Measurements from ENCODE around the gene POR. TPM values are rescaled to one million over a fixed set of nuclear protein-coding genes. Genes with fewer than 3 reads are reported as not detected.

Gene POR
- total RNA-seq, 1 experiment from 2014 or later, result 118 TPM

DNA sequence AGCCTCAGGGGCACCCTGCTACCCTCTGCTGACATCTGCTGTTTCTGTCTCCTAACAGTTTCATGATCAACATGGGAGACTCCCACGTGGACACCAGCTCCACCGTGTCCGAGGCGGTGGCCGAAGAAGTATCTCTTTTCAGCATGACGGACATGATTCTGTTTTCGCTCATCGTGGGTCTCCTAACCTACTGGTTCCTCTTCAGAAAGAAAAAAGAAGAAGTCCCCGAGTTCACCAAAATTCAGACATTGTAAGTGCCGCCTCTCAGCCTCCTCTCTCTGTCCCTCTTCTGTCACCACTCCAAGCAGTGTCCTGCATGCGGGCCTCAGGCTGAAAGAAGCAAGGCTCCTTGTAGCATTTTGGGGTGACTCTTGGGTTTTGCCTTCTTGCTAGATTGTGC is 39.0 kb downstream of the POR start:
- DNase-seq (ENCODE audit: low spot score), result no peak

DNA sequence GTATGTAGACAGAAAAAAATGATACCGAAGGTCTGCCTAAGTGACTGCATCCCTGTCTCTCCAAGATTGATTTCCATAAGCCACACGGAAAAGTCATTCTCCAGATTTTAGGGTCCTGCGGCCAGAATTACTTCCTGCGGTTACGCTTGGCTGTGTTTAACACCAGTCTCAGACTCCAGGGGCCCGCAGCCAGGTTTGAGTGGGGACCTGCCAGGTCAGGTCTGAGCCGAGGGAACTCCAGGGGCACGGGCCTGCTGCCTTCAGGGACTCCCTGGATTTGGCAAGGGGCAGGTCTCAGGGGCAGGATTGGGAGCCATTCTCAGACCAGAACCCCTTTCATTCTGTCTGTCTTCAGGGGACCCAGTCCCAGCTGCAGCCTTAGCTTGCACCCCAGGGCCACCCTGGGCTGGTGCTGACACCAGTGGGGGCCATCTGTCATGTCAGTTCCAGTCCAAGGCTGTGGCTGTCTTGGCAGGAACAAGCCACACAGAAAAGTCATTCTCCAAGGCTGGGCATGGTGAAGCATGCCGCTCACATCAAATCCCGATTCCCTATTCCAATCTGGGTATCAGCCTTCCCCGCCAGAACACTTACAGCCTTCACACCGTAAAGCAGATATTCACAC is 40.5 kb downstream of the POR start:
- no peak for DNase-seq (ENCODE audit: low spot score)

DNA sequence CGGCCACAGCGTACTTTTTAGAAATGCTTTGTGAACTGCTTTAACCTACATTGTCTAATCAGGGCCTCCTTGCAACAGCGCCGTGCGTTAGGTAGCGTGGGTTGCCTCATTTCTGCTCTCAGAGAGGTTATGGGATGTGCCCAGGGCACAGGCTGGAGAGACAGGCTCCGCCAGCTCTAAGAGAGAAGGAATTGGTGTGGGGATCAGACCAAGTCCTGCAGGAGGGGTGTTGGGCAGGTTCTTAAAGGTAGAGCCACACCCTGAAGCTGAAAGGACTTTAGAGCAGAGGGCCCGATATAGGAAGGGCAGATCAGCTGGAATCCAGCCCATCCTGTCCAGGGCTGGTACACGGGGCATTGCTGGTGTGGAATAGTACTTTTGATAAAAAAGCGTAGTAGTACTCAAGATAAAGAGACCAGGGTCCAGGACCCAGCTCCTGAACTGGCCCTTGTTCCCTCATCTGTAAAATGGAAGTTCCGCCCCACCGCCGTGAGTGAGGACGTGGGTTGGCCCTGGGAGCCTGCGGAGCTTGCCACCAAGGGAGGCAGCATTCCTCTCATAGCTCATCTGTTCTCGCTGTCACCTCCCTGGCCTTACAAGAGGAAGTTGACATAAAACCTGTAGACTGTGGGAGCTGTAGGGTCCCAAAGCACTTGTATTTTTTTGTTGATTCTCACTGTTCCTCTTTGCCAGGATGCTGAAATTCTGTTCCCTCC is 42.2 kb downstream of the POR start:
- no peak for DNase-seq (ENCODE audit: low spot score)

- DNase-seq (ENCODE audit: low spot score), result no peak
Measured at GRCh38 chr7:75958802-75959543, 44.0 kb downstream of the POR start.

DNA sequence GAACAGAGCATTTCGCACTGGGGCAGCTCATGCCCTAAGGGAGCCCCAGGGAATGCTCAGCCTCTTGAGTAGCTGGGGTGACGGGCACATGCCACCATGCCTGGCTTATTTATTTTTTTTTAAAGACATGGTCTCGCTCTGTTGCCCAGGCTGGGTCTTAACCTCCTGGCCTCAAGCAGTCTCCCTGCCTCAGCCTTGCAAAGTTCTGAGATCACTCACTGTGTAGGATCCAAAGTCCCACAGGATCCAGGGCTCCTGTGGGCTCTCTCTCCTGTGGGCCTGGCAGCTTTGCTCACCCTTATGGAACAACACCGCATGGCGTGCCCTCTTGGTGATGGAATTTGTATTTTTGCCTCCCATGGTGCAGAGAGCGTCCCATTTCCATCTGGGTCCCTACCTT is 45.4 kb downstream of the POR start:
- no peak for DNase-seq (ENCODE audit: low spot score)

DNA sequence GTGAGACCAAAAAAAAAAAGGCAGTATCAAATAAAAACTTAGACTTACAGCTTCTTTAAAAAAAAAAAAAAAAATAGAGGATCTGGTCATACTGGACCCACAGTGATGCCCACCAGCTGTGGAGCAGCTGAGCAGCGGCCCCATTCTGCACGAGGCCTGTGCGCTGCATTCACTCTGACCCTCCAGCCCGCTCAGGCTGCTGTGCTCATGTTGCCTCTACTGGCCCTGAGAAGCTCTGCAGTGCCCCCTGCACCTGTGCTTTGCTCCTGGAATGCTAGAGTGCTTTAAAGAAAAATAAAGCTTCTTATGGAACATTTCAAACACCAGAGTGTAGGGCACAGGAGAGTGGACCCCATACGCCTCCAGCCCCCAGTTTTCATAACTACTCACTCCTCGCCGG is 46.3 kb downstream of the POR start:
- no peak for DNase-seq (ENCODE audit: low spot score)

GRCh38 chr7:75962607-75963380 is 47.8 kb downstream of the POR start:
- DNase-seq (ENCODE audit: low spot score), result no peak

GRCh38 chr7:75963381-75963995 is 48.5 kb downstream of the POR start:
- no peak for DNase-seq (ENCODE audit: low spot score)

GRCh38 chr7:75965617-75966016 is 50.7 kb downstream of the POR start:
- DNase-seq (ENCODE audit: low spot score), result no peak

GRCh38 chr7:75966190-75966961 is 51.4 kb downstream of the POR start:
- no peak for DNase-seq (ENCODE audit: low spot score)

DNA sequence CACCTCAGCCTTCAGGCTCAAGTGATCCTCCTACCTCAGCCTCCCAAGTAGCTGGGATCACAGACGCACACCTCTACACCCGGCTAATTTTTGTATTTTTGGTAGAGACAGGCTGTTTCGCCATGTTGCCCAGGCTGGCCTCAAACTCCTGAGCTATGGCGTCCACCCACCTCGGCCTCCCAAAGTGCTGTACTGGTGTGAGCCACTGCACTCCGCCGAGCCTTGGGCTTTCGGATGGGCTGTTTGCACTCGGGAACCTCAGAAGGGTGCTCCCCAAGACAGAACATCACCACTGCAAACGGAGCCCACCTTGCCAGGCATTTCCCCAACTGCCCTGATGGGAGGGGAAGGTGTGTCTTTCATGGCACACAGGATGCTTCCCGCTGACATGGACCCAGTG is 52.1 kb downstream of the POR start:
- DNase-seq (ENCODE audit: low spot score), result no peak

DNA sequence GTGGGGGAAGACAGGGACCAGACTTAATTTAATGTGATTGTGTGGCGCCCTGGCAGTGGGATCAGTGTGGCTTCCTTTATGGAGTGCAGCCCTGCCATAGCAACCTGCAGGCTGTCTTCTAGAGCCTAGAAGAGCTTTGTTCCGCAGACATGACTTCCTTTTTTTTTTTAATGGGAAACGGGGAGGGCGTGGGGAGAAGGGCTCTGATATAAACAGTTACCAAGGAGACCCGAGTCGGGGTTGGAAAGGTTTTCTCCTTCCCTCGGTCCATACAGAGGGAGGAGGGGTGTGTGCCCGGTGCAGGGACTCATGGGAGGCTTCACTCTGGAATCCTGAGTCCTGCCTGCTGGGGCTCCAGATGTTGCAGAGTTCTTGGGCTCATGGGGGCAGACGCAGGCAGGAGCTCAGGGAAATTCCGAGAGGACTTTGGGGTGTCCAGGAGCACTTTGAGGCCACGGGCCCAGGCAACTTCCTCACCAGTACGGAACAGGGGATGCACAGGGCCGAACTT is 52.6 kb downstream of the POR start:
- no peak for DNase-seq (ENCODE audit: low spot score)

GRCh38 chr7:75968012-75968411 is 53.1 kb downstream of the POR start:
- no peak for DNase-seq (ENCODE audit: low spot score)

GRCh38 chr7:75968561-75969001 is 53.6 kb downstream of the POR start:
- DNase-seq (ENCODE audit: low spot score), result no peak

- DNase-seq (ENCODE audit: low spot score), result no peak
Measured at GRCh38 chr7:75969182-75969581, 54.2 kb downstream of the POR start.

DNA sequence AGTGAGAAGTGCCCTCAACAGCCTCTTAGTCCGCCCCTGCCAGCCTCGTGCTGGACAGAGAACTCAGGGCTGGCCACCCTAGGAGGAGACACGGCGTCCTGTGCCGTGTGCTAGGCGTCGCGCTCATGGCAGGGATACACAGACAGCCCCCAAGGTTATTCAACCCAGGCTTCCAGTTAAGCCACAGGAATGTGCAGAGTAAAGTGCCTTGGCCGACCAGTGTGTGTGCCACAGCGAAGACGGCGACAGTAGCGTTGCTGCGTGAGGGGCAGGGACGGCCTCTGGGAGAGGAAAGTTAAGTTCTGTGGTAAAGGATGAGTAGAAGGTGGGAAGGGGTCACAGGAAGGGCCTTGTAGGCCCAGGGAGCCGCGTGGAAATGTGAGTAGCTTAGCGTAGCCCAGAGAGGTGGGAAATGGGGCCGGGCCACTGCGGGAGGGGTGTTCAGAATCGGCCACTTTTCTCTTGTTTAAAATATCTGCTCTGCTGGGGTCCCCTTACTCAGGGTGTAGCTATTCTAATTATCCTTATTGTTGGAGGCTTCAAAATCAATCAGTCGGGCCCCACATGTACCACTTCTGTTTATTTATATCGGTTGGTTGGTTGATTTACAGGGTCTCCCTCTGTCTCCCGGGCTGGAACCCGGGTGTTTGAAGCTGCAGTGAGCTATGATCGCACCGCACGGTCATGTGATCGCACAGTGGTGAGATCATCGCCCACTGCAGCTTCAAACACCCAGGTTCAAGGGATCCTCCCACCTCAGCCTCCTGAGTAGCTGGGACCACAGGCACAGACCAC is 54.9 kb downstream of the POR start:
- no peak for DNase-seq (ENCODE audit: low spot score)

DNA sequence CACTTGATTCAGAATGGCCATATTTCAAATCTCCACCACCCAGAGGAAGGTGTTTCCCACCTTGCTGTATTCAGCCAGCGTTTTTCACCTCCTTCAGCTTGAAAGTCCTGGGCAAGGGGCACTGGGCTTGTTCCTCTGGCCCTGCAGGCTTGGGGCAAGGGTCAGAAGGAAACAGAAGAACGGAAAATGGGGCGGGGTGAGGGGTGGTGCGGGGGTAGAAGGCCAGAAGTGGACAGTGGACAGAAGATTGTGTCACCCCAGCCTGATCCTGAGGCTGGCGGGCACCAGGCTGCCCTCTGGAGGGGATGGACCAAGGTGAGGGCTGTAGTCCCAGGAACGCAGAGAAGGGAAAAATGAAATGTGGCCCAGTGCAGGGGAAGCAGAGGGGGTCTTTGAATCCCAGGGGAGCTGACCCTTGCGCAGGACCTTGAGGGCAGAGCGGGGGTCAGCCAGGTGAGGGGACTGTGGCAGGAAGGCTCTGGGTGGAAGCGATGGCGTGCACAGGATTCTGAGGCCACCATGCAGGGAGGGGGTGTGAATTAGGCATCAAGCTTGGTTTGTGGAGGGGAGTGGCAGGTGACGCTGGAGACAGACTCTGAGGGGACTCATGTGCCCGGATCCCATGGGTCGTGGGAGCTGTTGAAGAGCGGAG is 56.5 kb downstream of the POR start:
- DNase-seq (ENCODE audit: low spot score), result no peak

DNA sequence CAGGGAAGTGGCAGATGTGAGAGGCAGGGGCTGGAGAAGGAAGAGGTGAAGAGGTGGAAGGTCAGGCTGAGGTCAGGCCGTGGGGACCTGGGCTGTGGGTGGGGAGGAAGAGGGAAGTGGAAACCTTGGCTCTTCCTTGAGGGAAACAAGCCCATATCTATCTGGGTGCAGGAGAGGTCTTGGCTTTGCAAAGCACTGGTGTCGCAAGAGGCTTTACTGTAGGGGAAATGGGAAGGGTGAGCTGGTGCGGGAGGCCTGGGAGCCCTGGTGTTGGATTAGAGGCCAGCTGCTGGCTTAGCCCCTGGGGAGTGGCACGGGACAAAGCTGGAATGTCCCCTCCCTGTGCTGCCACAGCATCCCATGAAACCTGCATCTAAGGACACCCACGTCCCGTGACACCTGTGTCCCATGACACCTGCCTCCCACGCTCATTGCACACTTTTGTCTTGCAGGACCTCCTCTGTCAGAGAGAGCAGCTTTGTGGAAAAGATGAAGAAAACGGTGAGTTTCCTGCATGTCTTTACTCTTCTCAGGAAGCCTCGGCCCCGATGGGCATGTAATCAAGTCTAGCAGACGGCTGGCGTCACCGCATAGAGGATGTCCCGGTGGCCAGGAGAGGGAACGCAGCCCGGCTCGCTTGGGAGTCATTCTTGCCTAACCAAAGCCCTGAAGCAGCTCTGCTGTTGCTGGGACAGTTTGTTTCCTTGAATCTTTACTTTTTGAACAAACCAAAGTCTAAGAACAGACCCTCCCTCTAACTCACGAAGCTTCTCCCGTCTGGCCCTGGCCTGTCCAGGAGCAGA is 57.2 kb downstream of the POR start:
- no peak for DNase-seq (ENCODE audit: low spot score)

DNA sequence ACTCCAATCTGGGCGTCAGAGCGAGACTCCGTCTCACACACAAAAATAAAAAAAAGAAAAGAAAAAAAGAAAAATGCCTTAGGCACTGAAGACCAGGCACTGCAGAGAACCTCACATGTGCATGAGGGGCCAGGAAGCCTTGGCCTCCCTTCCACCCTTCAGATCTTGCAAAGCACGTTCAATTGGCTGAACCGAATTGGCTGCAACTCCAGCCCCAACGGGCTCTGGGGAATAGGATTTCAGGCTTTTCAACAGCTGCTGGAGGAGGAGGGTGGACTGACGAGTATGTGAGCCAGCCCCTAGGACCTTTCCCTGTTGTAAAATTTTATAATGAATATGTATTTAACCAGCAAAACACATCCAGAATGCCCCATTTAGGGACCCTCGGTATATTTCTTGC is 62.8 kb downstream of the POR start:
- no peak for DNase-seq (ENCODE audit: low spot score)
